ENCODE results near the gene SARM1. TPM values are rescaled to one million over a fixed set of nuclear protein-coding genes. Genes with fewer than 3 reads are reported as not detected.

Gene SARM1
- total RNA-seq, 1 donor from 2014 or later, result 29.6 TPM

GRCh38 chr17:28397687-28398279 lies 26.3 kb downstream of the SARM1 start:
- Mint-ChIP-seq H3K4me1 (ENCODE audit: unreplicated experiment) (peaks cover 11% of the 10 kb centered on the region), H3K9me3 (no peaks in the 10 kb centered on the region), H3K4me3 (no peak overlapping the region), H3K36me3 (peaks cover 5% of the 10 kb centered on the region), H3K27me3 (no peaks in the 10 kb centered on the region), H3K27ac (peak overlapping the region; percentile 31)
- DNase-seq (ENCODE audit: extremely low spot score, unreplicated experiment), result no peak
- TF ChIP-seq, protein P1, sequence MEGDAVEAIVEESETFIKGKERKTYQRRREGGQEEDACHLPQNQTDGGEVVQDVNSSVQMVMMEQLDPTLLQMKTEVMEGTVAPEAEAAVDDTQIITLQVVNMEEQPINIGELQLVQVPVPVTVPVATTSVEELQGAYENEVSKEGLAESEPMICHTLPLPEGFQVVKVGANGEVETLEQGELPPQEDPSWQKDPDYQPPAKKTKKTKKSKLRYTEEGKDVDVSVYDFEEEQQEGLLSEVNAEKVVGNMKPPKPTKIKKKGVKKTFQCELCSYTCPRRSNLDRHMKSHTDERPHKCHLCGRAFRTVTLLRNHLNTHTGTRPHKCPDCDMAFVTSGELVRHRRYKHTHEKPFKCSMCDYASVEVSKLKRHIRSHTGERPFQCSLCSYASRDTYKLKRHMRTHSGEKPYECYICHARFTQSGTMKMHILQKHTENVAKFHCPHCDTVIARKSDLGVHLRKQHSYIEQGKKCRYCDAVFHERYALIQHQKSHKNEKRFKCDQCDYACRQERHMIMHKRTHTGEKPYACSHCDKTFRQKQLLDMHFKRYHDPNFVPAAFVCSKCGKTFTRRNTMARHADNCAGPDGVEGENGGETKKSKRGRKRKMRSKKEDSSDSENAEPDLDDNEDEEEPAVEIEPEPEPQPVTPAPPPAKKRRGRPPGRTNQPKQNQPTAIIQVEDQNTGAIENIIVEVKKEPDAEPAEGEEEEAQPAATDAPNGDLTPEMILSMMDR (conservative IDR thresholded peaks at IDR 0.05), result no peak

DNA sequence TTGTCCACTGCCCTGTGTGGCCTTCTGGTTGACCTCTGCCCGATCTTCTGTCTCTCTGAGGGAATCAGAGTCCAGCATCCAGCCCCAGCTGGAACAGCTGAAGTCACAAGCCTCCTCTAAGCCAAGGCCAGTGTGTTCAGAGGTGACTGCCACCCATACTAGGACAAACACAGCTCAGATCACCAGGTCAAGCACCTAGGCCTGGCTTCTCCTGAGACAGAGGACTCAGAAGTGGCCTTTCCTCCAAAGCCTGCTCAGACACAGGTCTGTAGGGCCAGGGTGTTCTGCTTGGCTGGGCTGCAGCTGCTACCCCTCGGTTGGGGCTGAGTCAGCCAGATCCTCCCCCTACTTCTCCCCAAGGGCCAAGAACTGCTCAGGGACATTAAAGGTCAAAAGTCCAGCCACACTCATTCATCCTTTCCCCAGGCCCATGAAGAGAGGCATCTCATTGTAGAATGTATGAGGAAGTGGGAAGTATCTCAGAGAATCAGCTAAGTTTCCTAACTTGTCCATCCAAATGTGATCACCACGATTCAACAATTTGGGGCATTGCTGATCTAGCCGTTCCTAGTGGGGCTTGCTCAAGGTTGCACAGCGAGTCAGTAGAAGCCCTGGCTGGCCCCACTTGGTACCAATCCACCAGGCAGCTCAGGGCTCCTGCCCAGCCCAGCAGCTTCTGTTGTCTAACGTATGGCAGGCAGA lies 26.9 kb downstream of the SARM1 start:
- Mint-ChIP-seq H3K4me3 (no peak overlapping the region), H3K27ac (peak overlapping the region; percentile 31)
- TF ChIP-seq, protein P1 (conservative IDR thresholded peaks at IDR 0.05), result no peak

DNA sequence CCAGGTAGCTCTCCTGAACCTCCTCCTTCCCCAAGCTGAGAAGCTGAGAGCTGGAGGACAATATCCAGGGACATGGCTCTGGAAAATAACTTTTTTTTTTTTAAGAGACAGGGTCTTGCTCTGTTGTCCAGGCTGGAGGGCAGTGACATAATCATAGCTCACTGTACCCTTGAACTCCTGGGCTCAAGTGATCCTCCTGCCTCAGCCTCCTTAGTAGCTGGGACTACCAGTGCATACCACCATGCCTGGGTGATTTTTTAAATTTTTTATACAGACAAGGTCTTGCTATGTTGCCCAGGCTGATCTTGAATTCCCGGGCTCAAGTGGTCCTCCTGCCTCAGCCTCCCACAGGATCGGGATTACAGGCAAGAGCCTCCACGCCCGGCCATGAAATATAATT lies 28.3 kb downstream of the SARM1 start:
- TF ChIP-seq, protein P1 (conservative IDR thresholded peaks at IDR 0.05), result no peak
- no peak for DNase-seq (ENCODE audit: extremely low spot score, unreplicated experiment)
- no peak overlapping the region for H3K4me3 Mint-ChIP-seq
- peaks cover 16% of the 10 kb centered on the region for H3K4me1 Mint-ChIP-seq (ENCODE audit: unreplicated experiment)
- H3K9me3 Mint-ChIP-seq, result no peaks in the 10 kb centered on the region
- peaks cover 5% of the 10 kb centered on the region for H3K36me3 Mint-ChIP-seq
- H3K27ac Mint-ChIP-seq, result no peak overlapping the region
- H3K27me3 Mint-ChIP-seq, result no peaks in the 10 kb centered on the region

More for the DNA sequence above, 26.9 kb downstream of the SARM1 start:
- DNase-seq (ENCODE audit: extremely low spot score, unreplicated experiment), result no peak
- Mint-ChIP-seq H3K9me3 (no peaks in the 10 kb centered on the region), H3K27me3 (no peaks in the 10 kb centered on the region), H3K36me3 (peaks cover 5% of the 10 kb centered on the region), H3K4me1 (ENCODE audit: unreplicated experiment) (peaks cover 11% of the 10 kb centered on the region)

GRCh38 chr17:28402224-28402630 lies 30.7 kb downstream of the SARM1 start:
- no peaks in the 10 kb centered on the region for H3K27me3 Mint-ChIP-seq
- TF ChIP-seq, protein P1 (conservative IDR thresholded peaks at IDR 0.05), result no peak
- H3K4me3 Mint-ChIP-seq, result no peak overlapping the region
- H3K9me3 Mint-ChIP-seq, result no peaks in the 10 kb centered on the region
- DNase-seq (ENCODE audit: extremely low spot score, unreplicated experiment), result no peak
- no peak overlapping the region for H3K27ac Mint-ChIP-seq
- peaks cover 21% of the 10 kb centered on the region for H3K4me1 Mint-ChIP-seq (ENCODE audit: unreplicated experiment)
- peaks cover 5% of the 10 kb centered on the region for H3K36me3 Mint-ChIP-seq

- Mint-ChIP-seq H3K27ac (no peak overlapping the region), H3K4me3 (no peak overlapping the region), H3K27me3 (no peaks in the 10 kb centered on the region), H3K36me3 (peaks cover 5% of the 10 kb centered on the region), H3K9me3 (no peaks in the 10 kb centered on the region), H3K4me1 (ENCODE audit: unreplicated experiment) (peaks cover 26% of the 10 kb centered on the region)
- TF ChIP-seq, protein P1 (conservative IDR thresholded peaks at IDR 0.05), result no peak
- no peak for DNase-seq (ENCODE audit: extremely low spot score, unreplicated experiment)
Observed at GRCh38 chr17:28402844-28403243, 31.4 kb downstream of the SARM1 start.

Measured in type B pancreatic cell (in vitro differentiated cells).